GM12878 (cell line): Measurements from ENCODE around the gene SLC10A1. TPM values are rescaled to one million over a fixed set of nuclear protein-coding genes. Genes with fewer than 3 reads are reported as not detected.

ENCODE experiments used
- ATAC-seq: fragments of 200-7000 bp; cut with Tn5 transposase; 3 replicates; pipeline ENCODE4 v1.9.1; 2020; ENCODE audit warnings: mild to moderate bottlenecking, moderate library complexity
- BruUV-seq: library from RNA; stranded (reverse); fragments of 400-500 nt; replicated peaks from 2 replicates; lab custom pipeline; 2021; lab: Mats Ljungman, UMichigan
- CTCF ChIA-PET: fragments of 300-600 bp; sonication (Branson Sonifier 250); formaldehyde crosslinking; extraction: SDS; loops from one replicate; lab custom pipeline; 2021; ENCODE audit warnings: inconsistent platforms; lab: Yijun Ruan, JAX
- POLR2A ChIA-PET: fragments of 350-600 bp; formaldehyde crosslinking; extraction: SDS; loops from one replicate; lab custom pipeline; 2021; ENCODE audit warnings: inconsistent platforms; lab: Charles Lee
- RAD21 ChIA-PET: fragments of 300-600 bp; sonication (Branson Sonifier 250); formaldehyde crosslinking; loops from one replicate; lab custom pipeline; 2023; ENCODE audit warnings: antibody characterized with exemption; ENCODE audit not compliant: unreplicated experiment; lab: Charles Lee
- SMC1A ChIA-PET: fragments of 300-600 bp; sonication (Branson Sonifier 250); formaldehyde crosslinking; loops from one replicate; lab custom pipeline; 2023; ENCODE audit not compliant: unreplicated experiment, uncharacterized antibody; lab: Charles Lee
- DNase-seq: peaks from one replicate; pipeline ENCODE4 v3.0.0-alpha.2; 2011; ENCODE audit warnings: low read depth, low spot score
- FAIRE-seq: peaks from 3 replicates; lab custom pipeline; 2011; peaks lifted over from hg19 to GRCh38; lab: Jason Lieb, UNC
- H2AFZ ChIP-seq: 2 replicates; pipeline ENCODE4 v1.6.0; 2011; ENCODE audit warnings: low read depth, low read length, control low read depth; ENCODE audit not compliant: control insufficient read depth
- H3K27ac ChIP-seq: 2 replicates; pipeline ENCODE4 v1.5.1; 2011; ENCODE audit warnings: control low read depth; ENCODE audit not compliant: control insufficient read depth, insufficient read depth
- H3K27me3 ChIP-seq, 2 experiments: replicated peaks in 1 of 2; 2 replicates each; pipeline versions ENCODE4 v1.6.0 to v1.6.1; 2011; ENCODE audit warnings: low read length in 1 of 2; ENCODE audit not compliant: control insufficient read depth in 2 of 2, insufficient read depth in 2 of 2
- H3K36me3 ChIP-seq, 2 experiments: 2 replicates each; pipeline ENCODE4 v1.5.1; 2011; ENCODE audit warnings: low read length in 1 of 2; ENCODE audit not compliant: control insufficient read depth in 2 of 2, insufficient read depth in 2 of 2
- H3K4me1 ChIP-seq: 2 replicates; pipeline ENCODE4 v1.6.1; 2011; ENCODE audit warnings: mild to moderate bottlenecking, low read length, moderate library complexity, mixed read lengths; ENCODE audit not compliant: control insufficient read depth, insufficient read depth
- H3K4me2 ChIP-seq: 2 replicates; pipeline ENCODE4 v1.6.0; 2011; ENCODE audit warnings: control low read depth; ENCODE audit not compliant: control insufficient read depth, insufficient read depth
- H3K4me3 ChIP-seq: fragments of 200-600 bp; sonication (generic); 2 replicates; pipeline ENCODE4 v1.5.1; 2016
- H3K79me2 ChIP-seq: 2 replicates; pipeline ENCODE4 v1.6.0; 2011; ENCODE audit warnings: low read length; ENCODE audit not compliant: control insufficient read depth, insufficient read depth
- H3K9ac ChIP-seq: 2 replicates; pipeline ENCODE4 v1.8.0; 2011; ENCODE audit warnings: low read length, control low read depth, mixed read lengths; ENCODE audit not compliant: control insufficient read depth, insufficient read depth
- H3K9me3 ChIP-seq: replicated peaks from 3 replicates; pipeline ENCODE4 v1.5.1; 2011; ENCODE audit warnings: mild to moderate bottlenecking, low read length; ENCODE audit not compliant: control insufficient read depth, insufficient read depth
- H4K20me1 ChIP-seq: 2 replicates; pipeline ENCODE4 v1.6.0; 2011; ENCODE audit not compliant: control insufficient read depth, insufficient read depth
- ATF2 ChIP-seq: IDR thresholded peaks from 2 replicates; pipeline ENCODE4 v1.6.1; 2012; ENCODE audit warnings: low read length, inconsistent platforms
- CHD1 ChIP-seq: IDR thresholded peaks from 2 replicates; pipeline ENCODE4 v1.6.1; 2012; ENCODE audit warnings: low read depth, low read length, improper control_type of control experiment
- CHD2 ChIP-seq: IDR thresholded peaks from 2 replicates; pipeline ENCODE4 v1.6.1; 2011; ENCODE audit warnings: low read depth, low read length, improper control_type of control experiment, borderline replicate concordance
- E2F8 ChIP-seq: fragments of 450-650 bp; IDR thresholded peaks from 2 replicates; pipeline ENCODE4 v1.6.1; 2018; ENCODE audit warnings: mild to moderate bottlenecking, low read depth, moderate library complexity; ENCODE audit not compliant: partially characterized antibody
- IRF5 ChIP-seq: fragments of 450-650 bp; IDR thresholded peaks from 2 replicates; pipeline ENCODE4 v1.6.1; 2017; ENCODE audit warnings: borderline replicate concordance
- KLF5 ChIP-seq: fragments of 450-650 bp; IDR thresholded peaks from 2 replicates; pipeline ENCODE4 v1.6.1; 2014; ENCODE audit warnings: mild to moderate bottlenecking; ENCODE audit not compliant: partially characterized antibody
- MLLT1 ChIP-seq: fragments of 450-650 bp; IDR thresholded peaks from 2 replicates; pipeline ENCODE4 v1.6.1; 2016; ENCODE audit warnings: mild to moderate bottlenecking
- MTA2 ChIP-seq: fragments of 450-650 bp; IDR thresholded peaks from 2 replicates; pipeline ENCODE4 v1.6.1; 2016; ENCODE audit warnings: low read depth, mild to moderate bottlenecking, moderate library complexity
- POLR2AphosphoS2 ChIP-seq: IDR thresholded peaks from 2 replicates; pipeline ENCODE4 v1.6.1; 2011; ENCODE audit warnings: low read depth, mild to moderate bottlenecking, low read length, improper control_type of control experiment, moderate library complexity
- RCOR1 ChIP-seq: conservative IDR thresholded peaks from 2 replicates; pipeline ENCODE4 v1.6.1; 2012; ENCODE audit warnings: low read depth, low read length, improper control_type of control experiment
- RELA ChIP-seq: fragments of 450-650 bp; IDR thresholded peaks from 2 replicates; pipeline ENCODE4 v1.8.0; 2014; ENCODE audit warnings: borderline replicate concordance; ENCODE audit not compliant: partially characterized antibody
- YY1 ChIP-seq: IDR thresholded peaks from 2 replicates; pipeline ENCODE4 v1.6.1; 2011; ENCODE audit warnings: low read depth, mild to moderate bottlenecking, low read length
- ZBED1 ChIP-seq: IDR thresholded peaks from 2 replicates; pipeline ENCODE4 v1.6.1; 2016; ENCODE audit warnings: borderline replicate concordance
- ZNF384 ChIP-seq: IDR thresholded peaks from 2 replicates; pipeline ENCODE4 v1.6.1; 2012; ENCODE audit warnings: low read depth, mild to moderate bottlenecking, low read length, improper control_type of control experiment, borderline replicate concordance
- ZZZ3 ChIP-seq: IDR thresholded peaks from 2 replicates; pipeline ENCODE4 v1.6.1; 2011; ENCODE audit warnings: low read depth; ENCODE audit not compliant: control insufficient read depth, insufficient read length
- WGBS: methylation state at CpG from one replicate; pipeline ENCODE4 v1.1.6; 2016; ENCODE audit warnings: low lambda C conversion rate; ENCODE audit not compliant: insufficient replicate concordance, insufficient coverage; ENCODE audit errors: missing lambda C conversion rate; 5-methylcytosine and 5-hydroxymethylcytosine counted together
- in situ Hi-C: fragments of 300-500 bp; cut with MboI; formaldehyde crosslinking; loops from 9 replicates; pipeline ENCODE4 v1.14.3; 2018; ENCODE audit warnings: mixed read lengths
- intact Hi-C: fragments of 100-400 bp; cut with micrococcal nuclease; formaldehyde crosslinking; loops from one replicate; pipeline ENCODE4 v1.14.2; 2022; ENCODE audit not compliant: unreplicated experiment
- polyA plus RNA-seq, 11 experiments: library from polyadenylated mRNA; depleted of rRNA in 4 of 11; unstranded in 6 of 11; stranded (reverse) in 5 of 11; fragments of >200 nt; fragmentation: Nextera tagmentation in 4 of 11; fragmentation: Illumina TruSeq in 1 of 11; extraction: Ambion mirVana in 4 of 11; extraction: Trizol in 1 of 11; gene quantifications; 1 replicate in 1 of 11; 2 replicates in 10 of 11; pipeline versions ENCODE4 v1.2.1 to v1.2.3, GENCODE V29; 2011 to 2016; ENCODE audit warnings: inconsistent platforms in 2 of 11, missing spikeins in 2 of 11, low read depth in 1 of 11
- total RNA-seq, 4 experiments: library from RNA; depleted of rRNA in 3 of 4; stranded (reverse); fragments of >200 nt in 3 of 4; fragmentation: Illumina TruSeq in 1 of 4; extraction: Trizol in 1 of 4; gene quantifications; 2 replicates each; pipeline versions ENCODE4 v1.2.1 to v1.2.3, GENCODE V29; 2013 to 2021

SLC10A1 gene
- total and polyA plus RNA-seq, 10 of the 15 experiments (the other 5 are each of a cell fraction or from before 2014, with no cell fraction given): 0.15 to 0.16 TPM; not detected in 8

- CTCF ChIA-PET: interaction anchor here (0.8 kb wide), 1 partner anchor 54 kb away, joined by 3 read pairs; no protein-coding TSS in a partner anchor
- SMC1A ChIA-PET: no interaction called here
- in situ Hi-C loops (no loop called here), intact Hi-C loops (no loop called here)
- FAIRE-seq (no peak), ATAC-seq (no peak), DNase-seq (no peak)
- WGBS: 45% methylated on average over 1 of the region's 1 CpG
- no peaks in the 10 kb centered on the region for H3K79me2 ChIP-seq
- no peak overlapping the region for H3K27ac ChIP-seq
- H3K4me1 ChIP-seq: no peaks in the 10 kb centered on the region
- H3K4me3 ChIP-seq: no peak overlapping the region
- H3K27me3 ChIP-seq: no peaks in the 10 kb centered on the region
- H3K4me2 ChIP-seq: no peak overlapping the region
- no peaks in the 10 kb centered on the region for H3K9me3 ChIP-seq
- H2AFZ ChIP-seq: no peak overlapping the region
- RAD21 ChIA-PET: no interaction called here
- BruUV-seq: no TSS peak
- no peaks in the 10 kb centered on the region for H4K20me1 ChIP-seq
- no peaks in the 10 kb centered on the region; a peak in 1 of 4 replicates for H3K36me3 ChIP-seq
- POLR2A ChIA-PET: no interaction called here
- H3K9ac ChIP-seq: no peak overlapping the region
- no peak for TF ChIP-seq POLR2AphosphoS2
- TF ChIP-seq ZBED1: no peak
- TF ChIP-seq RCOR1: no peak
- no peak for TF ChIP-seq IRF5
- no peak for TF ChIP-seq ZZZ3
- no peak for TF ChIP-seq MTA2
- TF ChIP-seq E2F8: no peak
- TF ChIP-seq CHD1: no peak
- TF ChIP-seq ATF2: no peak
- no peak for TF ChIP-seq MLLT1
- TF ChIP-seq ZNF384: no peak
- TF ChIP-seq YY1: no peak
- TF ChIP-seq RELA: no peak
- no peak for TF ChIP-seq CHD2
- no peak for TF ChIP-seq KLF5
These were observed 12.1 kb downstream of the SLC10A1 start for GRCh38 chr14:69784942-69785341.
